HG03039 (cell line): ENCODE results near the gene PYURF.

Source experiments
- ATAC-seq: cut with Tn5 transposase; IDR thresholded peaks from one replicate; pipeline ENCODE4 v1.9.1; 2021; ENCODE audit warnings: mild to moderate bottlenecking, moderate library complexity; ENCODE audit not compliant: unreplicated experiment

PYURF gene

DNA sequence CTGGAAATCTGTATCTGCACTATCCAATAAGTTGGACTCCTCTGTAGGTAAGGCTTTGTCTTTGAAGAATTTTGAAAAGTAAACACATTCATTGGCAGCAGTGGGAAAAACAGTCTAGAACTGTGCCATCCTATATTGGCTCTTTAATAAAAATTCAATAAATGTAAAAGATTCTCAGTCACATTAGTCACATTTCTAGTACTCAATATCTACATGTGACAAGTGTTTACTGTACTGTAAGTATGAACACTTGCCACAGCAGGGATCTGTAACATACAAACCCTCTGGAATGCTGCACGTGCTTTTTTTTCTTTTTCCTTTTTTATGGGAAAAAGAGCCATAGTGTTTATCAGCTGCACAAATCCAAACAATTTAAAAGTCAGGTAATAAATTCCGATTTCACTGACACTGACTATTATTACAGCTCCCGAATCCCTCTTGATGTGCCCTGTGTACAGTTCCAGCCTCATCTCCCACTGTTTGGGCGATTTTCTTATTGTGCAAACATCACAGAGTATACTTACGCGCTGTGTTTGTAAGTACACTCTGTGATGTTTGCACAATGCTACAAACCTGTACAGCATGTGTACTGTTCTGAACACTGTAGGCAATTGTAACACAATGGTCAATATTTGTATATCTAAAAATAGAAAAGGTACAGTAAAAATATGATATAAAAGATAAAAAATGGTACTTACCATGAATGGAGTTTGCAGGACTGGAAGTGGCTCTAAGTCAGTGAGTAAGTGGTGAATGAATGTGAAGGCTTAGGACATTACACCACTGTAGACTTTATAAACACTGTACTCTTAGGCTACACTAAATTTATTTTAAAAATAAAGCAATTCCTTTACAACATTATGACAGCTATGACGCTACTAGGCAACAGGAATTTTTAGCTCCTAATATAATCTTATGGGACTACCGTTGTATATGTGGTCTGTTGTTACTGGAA, 8.7 kb downstream of the PYURF start:
- no peak for ATAC-seq

DNA sequence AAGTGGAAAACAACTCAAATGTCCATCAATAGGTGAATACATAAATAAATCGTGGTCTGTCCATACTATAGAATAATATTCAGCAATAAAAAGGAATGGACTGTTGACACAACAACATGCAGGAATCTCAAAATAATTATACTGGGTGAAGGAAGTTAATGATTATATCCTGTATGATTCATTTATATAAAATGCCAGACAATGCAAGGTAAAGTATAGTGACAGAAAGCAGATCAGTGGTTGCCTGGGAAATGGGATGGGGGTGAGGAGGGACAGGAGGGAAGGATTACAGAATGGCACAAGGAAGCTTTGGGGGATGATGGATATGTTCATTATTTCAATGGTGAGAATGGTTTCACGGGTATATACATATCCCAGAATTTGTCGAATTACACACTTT, 12.3 kb downstream of the PYURF start:
- no peak for ATAC-seq

- no peak for ATAC-seq
Measured at GRCh38 chr4:88503344-88503743, 20.2 kb downstream of the PYURF start.

DNA sequence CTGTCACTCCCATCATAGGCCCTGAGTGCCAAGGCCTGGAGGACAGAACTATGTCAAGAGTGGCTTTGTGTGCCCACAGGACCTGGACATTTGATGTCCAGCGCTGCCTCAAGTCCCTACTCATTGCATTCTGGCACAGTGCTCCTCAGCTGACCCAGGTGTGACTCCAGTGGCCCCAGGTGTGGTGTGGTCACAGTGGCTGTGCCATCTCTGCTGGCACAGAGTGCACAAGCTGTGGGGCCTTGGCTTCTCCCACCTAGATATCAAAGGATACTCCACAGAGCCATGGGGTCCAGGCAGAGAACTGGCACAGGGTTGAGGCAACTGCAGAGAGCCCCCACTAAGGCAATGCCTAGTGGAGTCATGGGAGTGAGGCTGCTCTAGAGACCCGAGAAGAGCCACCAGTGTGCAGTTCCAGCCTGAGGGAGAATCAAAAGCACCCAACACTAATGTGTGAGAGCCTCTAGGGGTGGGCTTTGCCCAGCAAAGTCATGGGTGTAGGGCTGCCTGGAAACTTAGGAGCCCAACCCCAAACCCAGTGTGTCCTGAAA, 25.6 kb downstream of the PYURF start:
- no peak for ATAC-seq

DNA sequence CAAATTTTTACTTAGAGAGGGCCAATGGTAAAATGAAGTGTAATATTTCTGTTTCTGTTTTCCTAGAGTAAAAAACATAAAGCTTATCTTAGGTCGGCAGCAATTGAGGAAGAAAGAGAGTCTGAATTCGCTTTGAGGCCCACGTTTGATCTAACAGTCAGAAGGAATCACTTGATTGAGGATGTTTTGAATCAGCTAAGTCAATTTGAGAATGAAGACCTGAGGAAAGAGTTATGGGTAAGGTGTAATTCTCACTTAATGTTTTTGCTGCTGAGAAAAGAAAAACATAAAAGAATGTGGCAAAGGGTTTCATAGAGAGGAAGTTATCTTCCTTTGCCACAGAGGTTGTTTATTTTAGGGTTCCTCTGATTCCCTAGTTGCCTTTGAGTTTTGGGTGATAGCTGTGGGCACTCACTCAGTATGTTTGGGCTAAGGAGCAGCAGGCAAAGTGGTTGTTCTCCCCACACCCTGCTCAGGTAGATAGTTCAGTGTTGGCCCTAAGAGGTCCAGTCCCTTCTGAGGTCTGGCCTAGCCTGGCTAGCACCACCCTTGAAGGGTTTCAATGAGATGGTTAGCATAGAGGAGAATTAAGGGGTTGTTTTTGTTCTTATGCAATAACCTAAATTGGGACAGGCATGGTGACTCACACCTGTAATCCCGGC, 34.3 kb downstream of the PYURF start:
- ATAC-seq = no peak

DNA sequence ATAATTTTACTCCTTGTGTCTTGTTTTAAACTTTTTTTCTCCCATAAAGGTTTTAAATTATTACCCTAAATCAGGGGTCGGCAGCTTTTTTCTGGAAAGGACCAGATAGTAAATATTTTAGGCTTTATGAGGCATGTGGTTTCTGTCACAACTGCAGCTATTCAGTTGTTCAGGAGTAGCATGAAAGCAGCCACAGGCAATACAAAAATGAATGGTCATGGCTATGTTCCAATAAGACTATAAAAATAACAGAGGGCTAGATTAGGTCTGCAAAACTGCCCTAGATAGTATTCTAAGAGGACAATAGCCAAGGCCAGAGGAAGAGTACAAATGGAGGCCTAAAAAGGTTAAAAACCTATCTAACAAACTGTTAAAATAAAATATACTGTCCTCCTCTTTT, 42.0 kb downstream of the PYURF start:
- ATAC-seq = no peak

GRCh38 chr4:88478247-88478646, 45.3 kb downstream of the PYURF start:
- no peak for ATAC-seq

GRCh38 chr4:88477229-88477860, 46.2 kb downstream of the PYURF start:
- no peak for ATAC-seq
